NCI-H226 (cell line): ENCODE results near the gene PSMA6.
"Not testable (repeated sequence)": the region's sequence is repeated elsewhere in the genome, so short reads cannot be mapped to it uniquely, and the experiment has no call there.

ENCODE experiments used
- DNase-seq: peaks from one replicate; pipeline ENCODE4 v3.0.0-alpha.2; 2015

PSMA6 gene

DNA sequence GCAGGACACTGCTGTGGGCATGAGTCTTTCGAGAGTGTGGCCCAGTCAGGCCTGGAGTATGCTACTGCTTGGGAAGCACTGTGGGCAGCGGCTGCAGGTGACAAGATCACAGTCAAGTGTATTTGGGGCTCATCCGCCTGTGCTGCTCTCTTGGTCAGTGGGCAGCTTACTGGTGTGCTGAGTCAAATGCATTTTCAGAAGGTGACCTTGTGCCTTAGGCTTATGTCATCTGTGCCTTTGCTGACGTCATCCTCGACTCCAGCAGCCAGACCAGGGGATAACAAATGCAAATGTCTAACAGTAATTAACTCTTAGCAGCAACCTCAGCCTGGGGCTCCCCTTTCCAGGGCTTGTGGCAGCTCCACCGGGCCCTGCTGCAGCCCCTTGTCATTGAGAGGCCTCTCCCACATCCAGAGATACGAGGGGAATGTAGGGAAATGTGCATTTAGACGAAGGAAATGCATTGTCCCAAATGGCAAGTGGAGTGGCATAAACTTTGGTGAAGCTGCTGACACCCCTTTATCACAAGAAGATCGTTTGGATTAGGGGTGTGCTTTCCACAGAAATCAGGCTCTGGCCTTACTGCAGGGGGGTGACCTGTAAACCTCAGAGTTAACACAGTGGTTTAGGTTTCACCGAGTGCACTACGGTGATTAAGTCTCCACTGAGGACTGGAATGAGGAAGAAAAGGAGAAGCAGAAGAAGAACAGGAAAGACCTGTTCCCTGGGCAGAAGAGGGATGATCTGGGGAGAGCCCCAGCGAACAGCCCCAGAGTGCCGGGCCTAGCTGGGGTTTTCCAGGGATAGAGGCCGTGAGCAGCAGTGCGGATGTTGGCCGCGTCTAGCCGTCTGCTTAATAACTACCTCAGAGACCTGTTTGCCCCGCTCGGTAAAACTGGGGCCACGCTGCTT is 39.7 kb downstream of the PSMA6 start:
- no peak for DNase-seq

DNA sequence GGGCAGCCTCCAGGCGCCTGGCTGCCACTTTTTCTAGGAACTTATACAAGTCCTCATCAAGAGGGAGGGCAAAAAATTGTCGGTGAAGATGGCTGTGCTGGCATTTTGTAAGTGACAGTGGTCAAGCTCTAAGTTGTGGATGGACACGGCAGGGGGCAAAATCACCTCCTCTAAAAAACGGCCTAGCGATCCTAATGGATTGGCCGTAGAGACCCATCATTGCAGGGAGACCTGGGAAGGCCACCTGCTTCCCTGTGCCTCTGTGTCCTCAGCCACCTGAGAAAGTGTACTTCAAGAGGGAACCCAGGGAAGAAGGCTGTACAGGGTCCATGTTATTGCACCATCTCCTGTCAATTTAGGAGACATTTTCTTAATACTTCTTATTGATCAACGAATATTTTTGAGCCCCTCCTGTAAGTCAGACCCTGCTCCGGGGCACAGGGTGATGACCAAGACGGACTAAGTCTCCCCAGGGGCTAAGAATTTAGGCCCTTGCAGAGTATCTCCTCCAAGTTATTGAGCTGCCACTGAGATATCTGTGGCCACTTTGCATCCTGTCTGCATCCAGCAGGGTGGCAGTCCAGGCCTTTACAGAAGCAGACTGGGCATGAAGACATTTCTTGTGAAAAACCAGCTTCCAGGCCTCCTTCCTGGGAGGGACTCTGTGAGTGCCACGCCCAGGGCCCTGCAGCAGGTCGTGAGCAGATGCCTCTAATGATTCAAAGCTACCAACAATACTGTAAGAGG is 40.5 kb downstream of the PSMA6 start:
- peak; percentile 57 for DNase-seq

DNA sequence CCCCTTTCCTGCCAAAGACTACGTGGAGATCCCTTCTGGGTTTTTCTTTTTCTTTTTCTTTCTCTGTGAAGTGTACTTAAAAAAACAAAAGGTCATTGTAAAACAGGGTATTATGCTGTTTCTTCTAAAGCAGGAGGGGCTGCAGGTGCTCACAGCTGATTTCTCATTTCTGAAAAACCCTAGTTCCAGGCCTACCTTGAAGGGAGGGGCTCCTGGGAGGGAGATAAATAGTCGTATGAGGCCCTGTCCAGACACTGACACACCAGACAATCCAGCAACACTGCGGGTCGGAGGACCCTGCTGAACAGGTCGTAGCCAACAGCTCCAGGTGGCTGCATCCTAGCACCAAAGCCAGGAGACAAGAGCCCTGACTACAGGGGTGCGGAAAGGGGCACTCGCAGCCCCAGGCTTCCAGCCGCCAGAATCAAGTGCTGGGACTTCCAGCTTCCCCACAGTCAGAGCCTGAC is 41.1 kb downstream of the PSMA6 start:
- no peak for DNase-seq

DNA sequence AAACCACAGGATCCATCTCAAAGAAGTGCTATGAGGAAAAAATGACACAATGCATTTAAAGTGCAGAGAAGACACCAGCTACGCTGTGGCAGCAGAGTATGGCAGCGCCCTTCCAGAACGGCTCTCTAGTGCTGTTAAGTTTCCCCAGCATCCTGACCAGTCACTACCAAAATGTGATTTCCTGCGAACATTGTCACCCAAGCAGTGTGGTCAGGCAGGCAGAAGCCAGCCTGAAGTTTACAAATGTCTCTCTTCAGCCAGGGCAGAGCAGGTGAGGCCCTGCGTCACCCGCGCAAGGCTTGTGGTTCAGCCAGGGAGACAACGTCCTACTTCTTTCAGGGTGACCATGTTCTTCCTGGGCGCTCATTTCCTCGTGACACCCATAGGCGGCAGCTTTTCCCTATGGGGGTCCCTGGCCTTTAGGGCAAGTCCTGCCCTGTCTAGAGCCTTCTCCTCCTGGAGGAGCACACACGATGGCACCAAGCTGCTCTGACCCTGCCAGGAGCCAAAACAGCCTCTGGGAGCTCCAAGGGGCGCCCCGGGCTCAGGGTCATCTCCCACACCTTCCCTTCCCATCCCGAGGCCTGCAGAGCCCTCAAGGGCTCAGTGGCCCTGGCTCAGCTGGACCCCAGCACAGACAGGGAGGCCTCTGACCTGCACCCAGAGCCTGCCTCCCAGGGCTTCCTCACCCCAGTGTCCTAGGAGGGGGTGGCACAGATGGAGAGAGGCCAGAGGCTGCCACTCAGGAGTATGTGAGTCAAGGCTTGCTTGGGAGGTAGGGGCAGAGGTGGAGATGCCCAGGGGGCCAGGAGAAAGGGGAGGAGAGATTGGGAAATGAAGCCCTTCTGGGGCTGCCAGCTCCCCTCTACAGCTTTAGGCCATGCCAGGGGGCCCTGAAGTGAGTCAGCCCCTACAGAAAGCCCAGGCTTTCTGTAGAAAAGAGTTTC is 41.9 kb downstream of the PSMA6 start:
- DNase-seq = peak; percentile 24

DNA sequence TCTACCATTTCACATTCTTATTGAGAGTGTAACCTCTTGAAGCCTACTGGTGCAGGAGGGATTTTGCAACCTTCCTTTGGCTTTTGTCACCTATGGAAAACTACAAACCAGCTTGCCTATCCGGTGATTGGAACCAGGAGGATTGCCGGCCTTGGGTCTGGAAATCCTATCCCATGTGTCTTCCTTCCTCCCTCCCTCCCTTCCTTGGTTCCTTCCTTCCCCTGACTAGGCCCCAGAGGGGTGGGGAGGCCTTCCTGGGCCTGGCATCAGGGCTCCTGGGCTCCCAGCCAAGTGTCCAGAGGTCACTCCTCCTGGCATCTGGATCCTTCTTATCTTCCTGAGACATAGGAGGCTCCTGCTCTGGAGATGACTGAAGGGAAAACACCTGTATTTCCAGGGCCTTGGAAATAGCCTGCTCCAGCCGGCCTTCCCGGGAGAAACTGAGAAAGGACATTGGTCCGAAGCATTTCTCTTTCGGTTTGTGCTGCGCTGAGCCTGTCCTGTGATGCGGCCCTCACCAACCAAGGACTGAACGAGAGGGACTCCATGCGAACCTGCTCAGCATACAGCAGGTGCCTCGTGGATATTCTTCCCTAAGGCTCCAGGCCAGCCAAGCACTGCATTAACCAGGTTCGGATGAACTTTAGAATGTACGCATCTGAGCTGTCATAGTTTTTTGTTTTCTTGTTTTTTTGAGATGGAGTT is 43.4 kb downstream of the PSMA6 start:
- peak; percentile 86 for DNase-seq

DNA sequence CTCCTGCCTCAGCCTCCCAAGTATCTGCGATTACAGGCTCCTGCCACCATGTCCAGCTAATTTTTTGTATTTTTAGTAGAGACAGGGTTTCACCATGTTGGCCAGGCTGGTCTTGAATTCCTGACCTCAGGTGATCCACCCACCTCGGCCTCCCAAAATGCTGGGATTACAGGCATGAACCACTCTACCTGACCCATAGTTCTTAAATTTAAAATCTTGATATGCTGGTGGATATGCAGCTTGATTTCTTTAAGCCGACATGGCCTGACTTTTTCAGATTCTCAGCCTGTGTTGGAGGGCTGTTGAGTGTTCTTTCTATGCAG is 44.0 kb downstream of the PSMA6 start:
- not testable (repeated sequence) for DNase-seq

DNA sequence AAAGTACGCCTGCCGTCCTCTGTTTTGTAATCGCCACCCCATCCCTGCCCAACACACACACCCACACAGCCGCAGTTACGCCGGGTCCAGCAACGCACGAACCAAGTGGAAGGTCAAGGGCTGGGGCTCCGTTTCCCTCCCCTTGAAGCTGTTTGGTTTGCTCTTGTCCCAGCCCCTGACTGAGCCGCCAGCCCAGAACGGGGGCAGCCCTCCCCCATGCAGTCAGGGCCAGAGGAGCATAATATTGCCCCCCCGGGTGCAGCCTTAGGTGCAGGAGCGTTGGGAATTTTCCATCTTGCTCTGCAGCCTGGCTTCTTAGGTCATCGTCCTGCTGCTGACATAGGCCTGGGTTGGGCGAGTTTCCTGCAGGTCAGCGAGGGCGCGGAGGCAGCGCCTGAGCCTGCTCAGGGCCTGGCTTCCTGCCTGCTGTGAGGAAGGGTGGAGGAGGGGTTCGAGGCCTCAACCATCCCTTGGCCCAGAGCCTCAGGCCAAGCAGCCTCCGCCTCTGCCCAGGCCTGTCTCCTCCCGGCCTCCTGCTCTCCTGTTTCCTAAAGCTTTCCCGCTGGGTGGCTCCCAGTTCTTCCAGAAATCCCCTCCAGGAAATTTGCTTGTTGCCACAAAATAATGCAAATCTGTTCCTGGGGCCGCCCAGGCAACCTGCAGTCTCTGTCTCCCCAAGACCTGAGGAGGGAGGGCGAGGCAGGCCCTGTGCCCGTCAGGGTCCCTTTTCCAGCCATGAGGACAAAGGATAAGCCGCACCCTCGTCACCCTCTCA is 44.5 kb downstream of the PSMA6 start:
- DNase-seq = peak; percentile 99

DNA sequence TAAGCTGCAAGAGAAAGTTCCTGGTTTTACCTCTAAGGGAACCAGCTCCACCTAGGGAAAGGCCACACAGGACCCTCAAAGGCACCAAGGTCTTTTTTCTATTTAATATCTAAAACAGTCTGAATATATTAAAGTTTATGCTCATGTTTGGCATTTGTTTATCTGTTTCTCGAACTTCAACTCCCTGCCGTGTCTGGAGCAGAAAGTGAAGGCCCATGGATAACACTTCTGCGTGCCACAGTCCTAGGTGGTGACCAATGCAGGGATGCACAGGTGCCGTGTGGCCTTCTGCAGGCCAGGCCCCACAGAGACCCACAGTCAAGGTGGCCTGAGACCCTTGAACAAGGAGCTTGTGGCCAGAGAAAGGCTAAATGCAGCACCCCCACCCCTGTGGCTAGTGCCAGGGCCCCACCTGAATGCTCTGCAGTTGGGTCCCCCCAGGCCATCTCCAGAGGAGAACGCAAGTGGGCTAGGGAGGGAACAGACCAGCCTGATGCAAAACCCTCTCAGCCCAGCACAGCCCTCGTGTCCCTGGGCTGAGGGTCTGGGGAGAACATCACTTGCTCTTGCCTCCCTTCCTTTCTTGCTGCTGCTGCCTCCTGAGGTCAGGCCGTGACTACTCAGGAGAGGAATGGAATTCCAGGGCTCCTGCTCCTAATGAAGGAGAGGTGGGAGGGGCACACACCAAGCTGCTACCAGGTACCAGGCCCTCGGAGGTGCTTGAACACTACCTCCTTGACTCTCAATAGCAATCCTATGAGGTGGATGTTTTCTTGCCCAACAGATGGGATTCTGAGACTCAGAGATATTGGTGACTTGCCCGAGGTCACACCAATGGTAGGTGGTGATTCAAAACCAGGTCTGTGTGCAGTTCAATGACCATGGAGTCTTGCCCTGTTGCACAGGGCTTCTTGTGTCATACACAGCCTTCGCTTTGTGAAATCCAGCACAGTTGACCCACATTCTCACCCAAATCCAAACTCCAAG is 45.4 kb downstream of the PSMA6 start:
- DNase-seq = peak; percentile 68

DNA sequence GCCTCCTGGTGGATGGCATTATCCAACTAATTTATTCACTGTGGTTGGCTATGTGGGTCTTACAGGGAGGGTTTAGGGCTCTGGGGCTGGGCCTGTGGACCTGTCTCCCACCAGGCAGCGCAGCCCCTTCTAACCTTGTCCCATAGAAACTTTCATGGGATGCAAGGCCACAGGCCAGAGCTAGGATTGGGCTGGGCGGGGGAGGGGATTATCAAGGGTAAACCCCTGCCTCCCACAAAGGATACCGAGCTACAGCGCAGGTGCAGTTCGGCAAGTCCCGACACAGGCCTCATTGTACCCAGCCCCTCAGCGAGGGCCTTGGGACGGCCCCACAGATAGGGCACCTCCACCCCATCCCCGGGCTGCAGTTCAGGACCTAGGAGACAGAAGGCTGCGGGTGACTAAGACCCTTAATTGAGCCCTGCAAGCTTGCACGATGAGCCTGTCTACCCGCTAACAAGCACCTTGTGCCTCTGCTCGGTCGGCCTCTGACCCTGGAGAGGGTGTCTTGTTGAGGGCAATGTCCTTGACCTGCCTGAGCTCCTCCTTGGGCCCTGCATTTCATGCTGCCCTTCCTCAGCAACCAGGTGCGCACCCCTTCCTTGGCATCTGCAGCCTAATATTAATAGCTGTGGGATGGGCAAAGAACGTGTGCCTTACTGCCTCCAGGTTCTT is 46.7 kb downstream of the PSMA6 start:
- no peak for DNase-seq

DNA sequence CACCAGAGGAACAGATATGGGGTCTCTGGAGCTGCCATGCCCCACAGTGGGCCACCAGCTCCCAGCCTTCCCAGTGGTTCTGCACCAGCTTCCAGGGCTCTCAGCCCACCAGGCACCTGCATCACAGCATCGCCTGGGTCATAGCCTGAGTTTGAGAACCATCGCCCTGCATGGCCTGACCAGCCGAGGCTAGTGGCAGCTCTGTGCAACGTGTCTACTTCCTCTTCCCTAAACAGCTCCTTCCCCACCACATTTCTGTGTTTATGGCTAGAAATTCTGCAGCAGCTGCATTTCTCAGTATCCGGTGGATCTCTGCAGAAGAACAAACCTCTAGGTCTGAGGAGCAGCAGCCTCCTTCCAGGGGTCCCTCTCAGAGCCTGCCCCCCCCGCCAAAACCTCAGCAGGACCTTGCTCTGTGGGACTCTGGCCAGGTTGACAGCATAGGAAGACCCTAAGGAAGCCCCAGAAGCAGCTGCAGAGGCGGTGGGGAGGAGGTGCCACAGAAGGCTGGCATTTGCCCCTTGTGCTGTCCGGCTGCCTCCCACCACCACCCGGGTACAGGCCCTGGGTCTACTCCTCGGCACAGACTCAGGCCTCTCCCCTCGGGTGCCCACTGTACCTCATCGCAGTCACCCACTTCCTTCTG is 47.7 kb downstream of the PSMA6 start:
- DNase-seq = no peak

DNA sequence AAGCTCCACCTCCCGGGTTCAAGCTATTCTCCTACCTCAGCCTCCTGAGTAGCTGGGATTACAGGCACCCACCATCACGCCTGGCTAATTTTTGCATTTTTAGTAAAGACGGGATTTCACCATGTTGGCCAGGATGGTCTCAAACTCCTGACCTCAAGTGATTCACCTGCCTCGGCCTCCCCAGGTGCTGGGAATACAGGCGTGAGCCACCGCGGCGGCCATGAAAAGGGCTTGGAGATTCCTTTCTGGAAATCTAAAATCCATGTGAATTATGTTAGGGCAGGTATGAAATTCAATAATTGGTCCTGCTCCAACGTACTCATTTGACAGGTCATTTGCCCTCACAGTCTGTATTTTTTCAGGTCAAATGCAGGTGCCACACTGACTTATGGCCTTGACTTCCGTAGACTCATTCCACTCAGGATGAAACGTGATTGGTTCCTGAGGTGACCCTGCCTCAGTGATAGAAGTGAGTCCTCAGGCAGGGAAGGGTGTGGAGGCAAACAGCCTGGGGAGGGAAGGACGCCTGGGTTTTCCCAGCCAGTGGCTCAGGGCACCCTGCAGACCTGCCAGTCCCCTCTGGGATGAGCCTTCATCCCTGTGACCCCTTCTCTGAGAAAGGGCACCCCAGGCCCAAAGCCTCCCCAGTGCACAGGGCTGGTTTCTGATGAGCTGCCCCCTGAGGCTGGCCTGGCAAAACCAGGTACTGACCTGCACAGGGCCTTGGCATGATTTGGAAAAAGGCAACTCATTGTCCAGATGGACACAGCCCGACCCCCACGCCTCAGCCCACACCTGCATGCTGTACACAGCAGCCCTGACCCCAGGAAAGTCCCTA is 48.7 kb downstream of the PSMA6 start:
- DNase-seq = no peak

DNA sequence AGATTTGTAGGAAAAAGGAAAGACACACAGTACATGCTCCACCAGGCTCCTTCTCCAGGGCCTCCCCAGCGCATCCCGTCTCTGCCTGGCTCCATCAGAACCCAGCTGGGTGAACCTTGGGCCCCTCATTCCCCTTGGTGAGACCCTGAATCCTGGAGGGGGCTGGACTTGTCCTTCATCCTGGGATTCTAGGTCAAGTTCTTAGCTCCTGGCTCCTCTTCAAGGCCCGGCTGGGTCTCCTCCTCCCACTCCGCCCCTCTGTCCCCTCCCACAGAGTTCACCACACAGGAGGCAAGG is 49.2 kb downstream of the PSMA6 start:
- DNase-seq = no peak

DNA sequence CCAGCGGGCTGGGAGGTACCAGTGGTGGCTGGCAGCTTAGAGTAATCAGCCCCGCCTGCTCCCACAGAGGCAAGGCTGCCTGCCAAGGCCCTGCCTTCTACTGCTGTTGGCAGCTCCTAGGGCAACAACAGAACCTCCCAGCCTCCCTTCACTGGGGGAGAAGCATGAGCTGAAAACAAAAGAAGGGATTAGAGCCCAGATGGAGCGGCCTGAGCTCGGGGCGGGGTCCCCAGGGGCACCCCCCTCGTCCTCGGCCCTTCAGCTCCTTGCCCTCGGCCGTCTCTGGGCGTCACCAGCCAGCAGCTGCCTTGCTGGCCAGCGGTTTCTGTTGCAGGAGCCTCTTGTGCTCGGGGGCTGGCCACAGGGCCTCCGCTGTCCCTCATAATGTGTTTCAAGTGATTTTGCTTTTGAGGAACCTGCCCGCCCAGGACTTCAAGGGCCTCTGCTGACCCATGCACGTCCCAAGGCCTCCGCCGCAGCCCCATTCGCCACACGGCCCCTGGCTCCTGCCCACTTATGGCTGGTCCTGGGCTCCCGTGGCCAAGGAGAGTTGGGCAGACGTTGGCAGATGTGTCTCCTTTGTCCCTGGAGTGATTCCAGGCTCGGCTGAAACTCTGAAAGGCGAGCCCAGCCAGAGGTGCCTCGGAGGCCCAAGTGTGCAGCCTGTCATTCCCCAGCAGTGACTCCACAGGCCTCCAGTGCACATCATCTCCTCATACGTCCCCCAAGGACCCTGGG is 49.7 kb downstream of the PSMA6 start:
- peak; percentile 96 for DNase-seq

DNA sequence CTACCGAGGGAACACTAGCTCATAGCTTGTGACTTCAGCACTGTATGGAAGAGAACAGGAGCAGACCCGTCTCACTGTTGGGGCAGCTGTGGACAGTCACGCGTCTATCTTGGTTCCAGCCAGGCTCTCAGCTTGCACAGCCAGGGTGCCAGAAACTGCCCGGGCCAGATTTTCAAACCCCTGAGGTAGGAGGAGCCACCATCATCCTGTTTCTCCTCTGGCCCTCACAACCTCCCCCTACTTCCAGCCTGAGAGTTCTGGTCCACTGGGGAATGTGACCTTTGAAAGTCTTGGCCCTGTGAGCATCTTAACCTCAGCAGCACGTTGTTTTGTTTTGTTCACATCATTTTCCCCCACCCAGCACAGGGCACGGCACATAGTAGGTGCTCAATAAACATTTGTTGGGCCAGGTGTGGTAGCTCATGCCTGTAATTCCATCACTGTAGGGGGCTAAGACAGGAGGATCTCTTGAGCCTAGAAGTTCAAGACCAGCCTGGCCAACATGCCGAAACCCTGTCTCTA is 50.4 kb downstream of the PSMA6 start:
- no peak for DNase-seq

DNA sequence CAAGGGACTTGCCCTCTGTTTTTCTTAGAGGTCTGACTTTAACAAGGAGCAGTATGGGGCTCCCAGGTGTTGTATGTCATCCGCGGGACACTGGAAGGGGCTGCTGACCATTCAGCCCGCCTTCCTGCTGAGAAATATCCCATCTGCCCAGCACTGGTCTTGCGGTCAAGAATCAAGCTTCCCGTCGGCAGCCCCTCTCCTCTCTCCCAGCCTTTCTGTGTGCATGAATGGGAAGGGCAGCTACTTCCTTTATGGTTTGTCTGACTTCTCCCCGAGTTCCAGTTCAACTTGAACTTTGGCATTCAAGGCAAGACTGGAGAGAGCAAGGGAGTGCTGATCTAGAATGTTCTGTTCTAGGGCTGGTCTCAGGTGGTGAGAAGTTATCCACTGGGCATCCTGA is 51.5 kb downstream of the PSMA6 start:
- no peak for DNase-seq

DNA sequence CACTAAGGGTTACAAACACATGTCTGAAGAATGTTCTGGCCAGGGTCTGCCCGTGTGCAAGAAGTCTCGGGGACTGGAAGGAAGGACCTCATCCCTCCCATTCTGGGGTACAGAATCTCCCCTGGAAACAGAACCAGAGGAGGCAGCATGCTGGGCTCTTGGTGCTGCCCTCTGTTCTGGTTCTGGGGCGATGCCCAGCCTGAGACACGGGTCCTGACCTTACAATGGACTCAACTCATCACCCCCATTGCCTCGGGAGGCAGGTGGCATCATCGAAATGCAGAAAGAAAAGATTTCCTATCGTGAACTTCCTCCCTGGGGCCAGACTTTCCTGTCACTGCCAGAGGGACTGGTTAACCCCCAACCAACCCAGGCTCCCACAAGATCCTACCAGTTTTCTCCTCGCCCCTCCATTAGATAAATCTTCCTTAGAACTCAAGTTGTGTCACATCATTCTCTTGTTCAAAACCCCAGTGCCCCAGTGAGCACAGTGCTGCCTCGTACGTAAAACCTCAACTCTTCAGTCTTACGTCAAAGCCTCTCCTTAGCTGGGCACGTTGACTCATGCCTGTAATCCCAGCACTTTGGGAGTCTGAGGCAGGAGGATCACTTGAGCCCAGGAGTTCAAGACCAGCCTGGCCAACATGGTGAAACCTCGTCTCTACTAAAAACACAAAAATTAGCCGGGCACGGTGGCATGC is 52.1 kb downstream of the PSMA6 start:
- DNase-seq = no peak
